Measurements from ENCODE around the gene PLXDC2.

DNA sequence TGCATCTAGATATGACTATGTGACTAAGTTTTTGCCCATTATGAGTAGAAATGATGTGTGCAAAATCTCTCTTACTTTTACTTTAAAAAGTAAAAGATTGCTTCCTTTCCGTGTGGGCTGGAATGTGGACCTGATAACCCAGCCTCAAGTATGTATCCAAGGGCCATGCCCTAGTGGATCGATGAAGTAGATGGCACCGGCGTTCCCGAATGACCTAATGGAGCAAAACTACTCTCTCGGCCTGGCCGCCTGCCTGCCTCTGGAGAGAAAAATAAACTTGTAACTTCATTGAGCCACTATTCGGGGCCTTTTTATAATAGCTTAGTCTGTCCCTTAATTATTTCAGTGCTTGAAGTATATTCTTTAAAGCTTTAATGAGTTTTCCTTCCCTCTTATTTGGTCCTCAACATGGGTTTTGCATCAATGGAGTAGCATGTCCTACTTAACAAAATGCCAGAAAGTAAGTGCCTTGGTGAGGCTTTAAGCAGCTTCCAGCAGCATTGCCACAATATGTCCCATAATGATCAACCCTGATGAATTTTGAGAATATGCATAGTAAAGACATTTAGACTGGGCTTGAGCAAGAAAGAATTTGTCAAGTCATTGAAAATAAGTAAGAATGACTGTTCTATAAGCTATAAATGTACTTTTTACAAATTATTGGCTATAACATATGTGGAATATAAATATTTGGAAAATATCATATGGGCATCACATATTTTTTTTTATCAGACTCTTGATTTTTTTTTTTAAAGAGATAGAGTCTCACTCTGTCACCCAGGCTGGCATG is 61.4 kb downstream of the PLXDC2 start:
- TF ChIP-seq POLR2AphosphoS5 (IDR thresholded peaks at IDR 0.05; ENCODE audit: low read depth, low read length), result no peak
- TF ChIP-seq, protein P1, sequence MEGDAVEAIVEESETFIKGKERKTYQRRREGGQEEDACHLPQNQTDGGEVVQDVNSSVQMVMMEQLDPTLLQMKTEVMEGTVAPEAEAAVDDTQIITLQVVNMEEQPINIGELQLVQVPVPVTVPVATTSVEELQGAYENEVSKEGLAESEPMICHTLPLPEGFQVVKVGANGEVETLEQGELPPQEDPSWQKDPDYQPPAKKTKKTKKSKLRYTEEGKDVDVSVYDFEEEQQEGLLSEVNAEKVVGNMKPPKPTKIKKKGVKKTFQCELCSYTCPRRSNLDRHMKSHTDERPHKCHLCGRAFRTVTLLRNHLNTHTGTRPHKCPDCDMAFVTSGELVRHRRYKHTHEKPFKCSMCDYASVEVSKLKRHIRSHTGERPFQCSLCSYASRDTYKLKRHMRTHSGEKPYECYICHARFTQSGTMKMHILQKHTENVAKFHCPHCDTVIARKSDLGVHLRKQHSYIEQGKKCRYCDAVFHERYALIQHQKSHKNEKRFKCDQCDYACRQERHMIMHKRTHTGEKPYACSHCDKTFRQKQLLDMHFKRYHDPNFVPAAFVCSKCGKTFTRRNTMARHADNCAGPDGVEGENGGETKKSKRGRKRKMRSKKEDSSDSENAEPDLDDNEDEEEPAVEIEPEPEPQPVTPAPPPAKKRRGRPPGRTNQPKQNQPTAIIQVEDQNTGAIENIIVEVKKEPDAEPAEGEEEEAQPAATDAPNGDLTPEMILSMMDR (IDR thresholded peaks at IDR 0.05), result no peak

Measured in Panc1 (cell line).